ENCODE data around the gene STK32C. TPM values are rescaled to one million over a fixed set of nuclear protein-coding genes. Genes with fewer than 3 reads are reported as not detected.
"Not testable (repeated sequence)": the region's sequence is repeated elsewhere in the genome, so short reads cannot be mapped to it uniquely, and the experiment has no call there.

The STK32C gene
- total RNA-seq, 1 experiment from 2014 or later = 16.5 TPM

DNA sequence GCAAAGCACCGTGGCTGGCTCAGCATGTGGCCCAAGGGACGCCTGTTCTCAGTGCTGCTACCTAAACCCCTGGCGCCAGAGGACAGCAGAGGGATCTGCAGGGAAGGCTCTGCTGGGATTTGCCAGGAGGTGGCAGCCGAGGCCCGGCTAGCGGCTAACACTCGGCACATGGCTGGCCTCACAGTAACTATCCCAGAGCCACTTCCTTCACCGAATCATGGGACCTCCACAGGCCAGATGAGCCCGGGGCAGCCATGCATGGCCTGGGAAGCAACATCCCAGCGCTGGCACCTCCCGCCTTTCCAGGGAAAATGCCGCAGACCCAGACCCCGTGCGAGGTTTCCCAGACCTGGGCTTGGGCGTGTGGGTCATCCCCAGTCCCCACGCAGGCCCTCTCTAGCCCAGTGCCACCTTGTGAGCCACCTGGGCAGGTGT is 84.6 kb downstream of the STK32C start:
- ChIA-PET POLR2A (ENCODE audit: low non-redundant PET) (no interaction called here), CTCF (interaction anchor here (0.5 kb wide), 1 partner anchor 221 kb away, joined by 6 read pairs; no protein-coding TSS in a partner anchor)
- H3K9me3 ChIP-seq (ENCODE audit: low read depth, low read length, poor library complexity, severe bottlenecking) = no peaks in the 10 kb centered on the region
- no TSS peak for BruUV-seq (replicated peaks)
- H3K4me3 ChIP-seq (ENCODE audit: low read depth, low read length, poor library complexity, severe bottlenecking) = no peak overlapping the region
- H3K4me1 ChIP-seq (ENCODE audit: insufficient read depth, low read length, poor library complexity, severe bottlenecking) = no peaks in the 10 kb centered on the region
- no peaks in the 10 kb centered on the region for H3K27me3 ChIP-seq (replicated peaks; ENCODE audit: insufficient read depth, low read depth, low read length, poor library complexity)
- no peaks in the 10 kb centered on the region for H3K36me3 ChIP-seq (ENCODE audit: insufficient read depth, low read length, poor library complexity, severe bottlenecking)
- no peak overlapping the region for H3K27ac ChIP-seq (ENCODE audit: low read depth, low read length, poor library complexity, severe bottlenecking)
- intact Hi-C loops (cut with micrococcal nuclease; ENCODE audit: unreplicated experiment) = loop anchor here (1.0 to 5.0 kb wide), 3 partner anchors 129 to 414 kb away; no protein-coding TSS in a partner anchor
- TF ChIP-seq EZH2 (IDR thresholded peaks at IDR 0.05; ENCODE audit: borderline replicate concordance, low read depth, low read length, poor library complexity, severe bottlenecking) = no peak
- TF ChIP-seq, protein P1, sequence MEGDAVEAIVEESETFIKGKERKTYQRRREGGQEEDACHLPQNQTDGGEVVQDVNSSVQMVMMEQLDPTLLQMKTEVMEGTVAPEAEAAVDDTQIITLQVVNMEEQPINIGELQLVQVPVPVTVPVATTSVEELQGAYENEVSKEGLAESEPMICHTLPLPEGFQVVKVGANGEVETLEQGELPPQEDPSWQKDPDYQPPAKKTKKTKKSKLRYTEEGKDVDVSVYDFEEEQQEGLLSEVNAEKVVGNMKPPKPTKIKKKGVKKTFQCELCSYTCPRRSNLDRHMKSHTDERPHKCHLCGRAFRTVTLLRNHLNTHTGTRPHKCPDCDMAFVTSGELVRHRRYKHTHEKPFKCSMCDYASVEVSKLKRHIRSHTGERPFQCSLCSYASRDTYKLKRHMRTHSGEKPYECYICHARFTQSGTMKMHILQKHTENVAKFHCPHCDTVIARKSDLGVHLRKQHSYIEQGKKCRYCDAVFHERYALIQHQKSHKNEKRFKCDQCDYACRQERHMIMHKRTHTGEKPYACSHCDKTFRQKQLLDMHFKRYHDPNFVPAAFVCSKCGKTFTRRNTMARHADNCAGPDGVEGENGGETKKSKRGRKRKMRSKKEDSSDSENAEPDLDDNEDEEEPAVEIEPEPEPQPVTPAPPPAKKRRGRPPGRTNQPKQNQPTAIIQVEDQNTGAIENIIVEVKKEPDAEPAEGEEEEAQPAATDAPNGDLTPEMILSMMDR (conservative IDR thresholded peaks at IDR 0.05; ENCODE audit: low read depth, low read length) = peak; percentile 96
- peak; percentile 89 for DNase-seq (ENCODE audit: low spot score)

DNA sequence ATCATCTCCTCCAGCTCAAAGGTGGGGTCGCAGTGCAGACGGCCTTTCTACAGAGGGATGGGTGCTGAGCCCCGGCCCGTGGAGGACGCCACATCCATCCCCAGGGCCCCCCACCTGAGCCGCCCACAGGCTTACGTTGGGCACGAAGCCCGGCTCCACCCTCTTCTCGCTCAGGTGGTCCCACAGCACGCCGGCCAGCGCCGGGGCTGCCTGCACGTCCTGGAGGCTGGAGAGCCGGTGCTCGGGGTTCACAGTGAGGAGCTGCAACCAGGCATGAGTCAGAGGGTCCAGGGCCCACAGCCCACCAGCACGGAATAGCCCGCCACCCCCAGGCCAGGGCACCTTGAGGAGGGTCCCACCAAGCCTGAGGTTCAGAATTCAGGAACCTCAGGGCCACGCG is 85.0 kb downstream of the STK32C start:
- ChIA-PET CTCF (interaction anchor here (0.5 to 0.6 kb wide), 2 partner anchors 222 to 963 kb away, joined by 3 to 6 read pairs; no protein-coding TSS in a partner anchor), POLR2A (ENCODE audit: low non-redundant PET) (no interaction called here)
- no peaks in the 10 kb centered on the region for H3K27me3 ChIP-seq (replicated peaks; ENCODE audit: insufficient read depth, low read depth, low read length, poor library complexity)
- no peak overlapping the region for H3K4me3 ChIP-seq (ENCODE audit: low read depth, low read length, poor library complexity, severe bottlenecking)
- BruUV-seq (replicated peaks) = no TSS peak
- DNase-seq (ENCODE audit: low spot score) = no peak
- TF ChIP-seq, protein P1 (conservative IDR thresholded peaks at IDR 0.05; ENCODE audit: low read depth, low read length) = no peak
- TF ChIP-seq EZH2 (IDR thresholded peaks at IDR 0.05; ENCODE audit: borderline replicate concordance, low read depth, low read length, poor library complexity, severe bottlenecking) = no peak
- no peaks in the 10 kb centered on the region for H3K4me1 ChIP-seq (ENCODE audit: insufficient read depth, low read length, poor library complexity, severe bottlenecking)
- H3K9me3 ChIP-seq (ENCODE audit: low read depth, low read length, poor library complexity, severe bottlenecking) = no peaks in the 10 kb centered on the region
- H3K36me3 ChIP-seq (ENCODE audit: insufficient read depth, low read length, poor library complexity, severe bottlenecking) = no peaks in the 10 kb centered on the region
- no peak overlapping the region for H3K27ac ChIP-seq (ENCODE audit: low read depth, low read length, poor library complexity, severe bottlenecking)
- intact Hi-C loops (cut with micrococcal nuclease; ENCODE audit: unreplicated experiment) = loop anchor here (1.0 to 5.0 kb wide), 3 partner anchors 130 to 415 kb away; no protein-coding TSS in a partner anchor

DNA sequence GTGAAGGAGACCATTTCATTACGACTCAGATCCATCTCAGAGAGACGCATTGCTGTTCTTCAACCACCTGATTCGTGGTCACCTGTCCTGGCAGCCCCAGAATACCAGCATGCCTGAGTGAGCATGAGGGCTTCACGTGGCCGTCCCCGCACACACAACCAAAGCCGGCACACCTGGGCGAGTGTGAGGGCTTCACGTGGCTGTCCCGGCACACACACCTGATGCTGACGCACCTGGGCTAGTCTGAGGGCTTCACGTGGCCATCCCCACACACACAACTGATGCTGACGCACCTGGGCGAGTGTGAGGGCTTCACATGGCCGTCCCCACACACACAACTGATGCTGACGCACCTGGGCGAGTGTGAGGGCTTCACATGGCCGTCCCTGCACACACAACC is 86.8 kb downstream of the STK32C start:
- H3K9me3 ChIP-seq (ENCODE audit: low read depth, low read length, poor library complexity, severe bottlenecking); BruUV-seq (replicated peaks); H3K27ac ChIP-seq (ENCODE audit: low read depth, low read length, poor library complexity, severe bottlenecking); H3K27me3 ChIP-seq (replicated peaks; ENCODE audit: insufficient read depth, low read depth, low read length, poor library complexity); DNase-seq (ENCODE audit: low spot score); H3K4me1 ChIP-seq (ENCODE audit: insufficient read depth, low read length, poor library complexity, severe bottlenecking); POLR2A ChIA-PET (ENCODE audit: low non-redundant PET); H3K4me3 ChIP-seq (ENCODE audit: low read depth, low read length, poor library complexity, severe bottlenecking); H3K36me3 ChIP-seq (ENCODE audit: insufficient read depth, low read length, poor library complexity, severe bottlenecking): not testable (repeated sequence)
- intact Hi-C loops (cut with micrococcal nuclease; ENCODE audit: unreplicated experiment) = loop anchor here (5.0 kb wide), 1 partner anchor 416 kb away; no protein-coding TSS in a partner anchor
- CTCF ChIA-PET = interaction anchor here (0.6 kb wide), 1 partner anchor 28 kb away, joined by 3 read pairs; no protein-coding TSS in a partner anchor

DNA sequence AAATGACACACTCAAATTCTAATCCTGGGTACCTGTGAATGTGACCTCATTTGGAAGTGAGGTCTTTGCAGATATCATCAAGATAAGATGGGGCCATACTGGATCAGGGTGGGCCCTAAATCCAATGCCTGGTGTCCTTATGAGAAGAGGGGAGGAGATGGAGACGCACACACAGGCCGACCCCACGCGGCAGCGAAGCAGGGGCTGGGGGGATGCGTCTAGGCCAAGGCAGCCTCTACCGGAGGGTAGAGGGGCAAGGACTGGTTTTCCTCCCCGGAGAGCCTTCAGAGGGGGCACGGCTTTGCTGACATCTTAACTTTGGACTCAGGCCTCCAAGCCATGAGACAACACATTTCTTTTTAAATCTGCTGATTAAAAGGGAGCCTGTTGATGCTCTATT is 87.7 kb downstream of the STK32C start:
- no peak for DNase-seq (ENCODE audit: low spot score)
- no peaks in the 10 kb centered on the region for H3K36me3 ChIP-seq (ENCODE audit: insufficient read depth, low read length, poor library complexity, severe bottlenecking)
- no peak overlapping the region for H3K27ac ChIP-seq (ENCODE audit: low read depth, low read length, poor library complexity, severe bottlenecking)
- intact Hi-C loops (cut with micrococcal nuclease; ENCODE audit: unreplicated experiment) = loop anchor here (5.0 kb wide), 1 partner anchor 417 kb away; no protein-coding TSS in a partner anchor
- no TSS peak for BruUV-seq (replicated peaks)
- TF ChIP-seq, protein P1 (conservative IDR thresholded peaks at IDR 0.05; ENCODE audit: low read depth, low read length) = no peak
- no peak for TF ChIP-seq EZH2 (IDR thresholded peaks at IDR 0.05; ENCODE audit: borderline replicate concordance, low read depth, low read length, poor library complexity, severe bottlenecking)
- CTCF ChIA-PET = no interaction called here
- no peaks in the 10 kb centered on the region for H3K27me3 ChIP-seq (replicated peaks; ENCODE audit: insufficient read depth, low read depth, low read length, poor library complexity)
- H3K4me3 ChIP-seq (ENCODE audit: low read depth, low read length, poor library complexity, severe bottlenecking) = no peak overlapping the region
- H3K9me3 ChIP-seq (ENCODE audit: low read depth, low read length, poor library complexity, severe bottlenecking) = no peaks in the 10 kb centered on the region
- H3K4me1 ChIP-seq (ENCODE audit: insufficient read depth, low read length, poor library complexity, severe bottlenecking) = no peaks in the 10 kb centered on the region
- POLR2A ChIA-PET (ENCODE audit: low non-redundant PET) = no interaction called here

Measured in A673 (cell line).